Stimulated activated CD4-positive, alpha-beta T cell treated with anti-CD3 and anti-CD28 coated beads, TNF-alpha, amount 100 ng/mL, for 48 hours (primary cell): ENCODE measurements around the gene LYPD1.

ENCODE experiments used
- DNase-seq, 3 donors: peaks; one replicate each; pipeline ENCODE4 v3.0.0-alpha.2; 2020; ENCODE audit warnings: low read depth in 3 of 3

LYPD1 gene

DNA sequence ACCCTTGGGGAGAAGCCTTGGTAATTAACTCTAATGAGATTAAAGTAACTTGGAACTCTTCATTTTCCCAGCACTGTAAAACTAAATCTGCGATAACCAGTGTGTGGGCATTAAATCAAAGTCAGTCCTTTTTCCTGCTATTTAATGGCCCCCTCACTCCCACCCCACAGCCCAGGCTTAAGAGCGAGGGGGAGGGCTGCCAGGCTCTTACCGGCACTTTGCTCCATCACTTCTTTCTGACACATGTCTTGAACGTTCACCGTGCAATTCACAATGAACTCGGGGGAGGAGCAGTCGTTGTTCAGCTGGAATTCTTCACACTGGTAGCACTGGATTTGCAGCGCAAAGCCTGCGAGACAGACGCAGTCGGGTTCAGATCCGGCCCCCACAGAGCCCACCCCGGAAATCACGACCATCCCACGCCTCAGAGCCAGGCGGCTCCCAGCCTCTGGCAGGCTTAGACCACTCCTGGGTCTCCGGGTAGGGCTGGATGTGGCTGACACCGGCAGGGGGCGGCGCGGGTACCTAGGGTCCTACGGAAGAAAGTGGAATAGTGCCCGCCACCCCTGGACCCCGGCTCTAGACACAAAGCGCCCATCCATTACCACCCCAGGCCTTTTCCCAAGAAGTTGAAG lies 1.7 kb downstream of the LYPD1 start:
- no peak for DNase-seq

DNA sequence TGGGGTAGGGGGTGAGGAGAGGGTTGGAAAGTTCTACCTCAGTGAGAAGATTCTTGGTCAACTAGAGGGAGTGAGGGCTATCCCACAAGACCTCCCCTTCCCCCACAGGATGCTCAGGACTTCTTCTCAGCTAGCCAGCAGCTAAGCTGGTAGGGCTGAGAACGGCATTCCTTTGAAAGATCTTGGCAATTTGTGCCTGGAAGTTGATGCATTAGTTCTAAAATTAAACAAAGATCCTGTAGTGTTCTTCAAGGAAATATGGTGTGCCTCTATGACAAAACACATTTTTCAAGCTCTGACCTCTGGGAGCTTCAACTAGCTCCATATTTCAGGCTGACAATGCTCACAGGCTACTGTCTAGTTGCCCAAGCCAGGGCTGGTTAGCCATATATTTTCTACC lies 2.3 kb downstream of the LYPD1 start:
- no peak for DNase-seq

DNA sequence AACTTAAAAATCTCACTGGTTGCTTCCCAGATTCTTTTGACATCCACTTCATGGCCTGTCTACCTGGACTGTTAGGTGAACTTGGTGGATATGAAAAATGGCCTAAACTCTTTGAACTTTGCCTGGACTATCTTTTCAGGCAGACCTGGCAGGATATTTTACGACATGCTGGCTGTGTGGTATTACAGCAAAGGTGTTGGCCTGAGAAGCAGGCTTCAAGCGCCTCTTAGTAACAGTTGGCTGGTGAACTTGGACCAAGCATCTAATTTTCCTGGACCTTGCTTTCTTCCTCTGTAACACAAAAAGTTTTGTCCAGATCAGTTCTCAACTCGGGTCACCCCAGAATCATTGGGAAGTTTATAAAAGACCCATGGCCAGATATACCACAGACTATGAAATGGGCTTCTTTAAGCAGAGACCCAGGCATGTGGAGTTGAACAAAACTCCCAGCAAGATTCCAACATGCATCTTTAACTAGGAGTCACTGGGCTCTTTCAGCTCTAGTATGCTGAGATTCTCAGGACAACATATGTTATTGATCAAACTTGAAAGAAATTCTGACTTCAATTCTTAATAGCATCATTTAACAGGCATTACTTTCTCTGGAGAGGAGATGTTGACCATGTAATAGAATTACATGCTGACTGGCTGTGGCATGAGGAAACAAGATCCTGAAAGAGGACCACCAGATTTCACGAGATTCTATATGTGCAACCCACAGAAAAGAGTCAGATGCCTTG lies 4.4 kb downstream of the LYPD1 start:
- DNase-seq, result no peak

GRCh38 chr2:132664096-132664495 lies 5.9 kb downstream of the LYPD1 start:
- no peak for DNase-seq

- DNase-seq, result no peak
Observed at GRCh38 chr2:132662732-132663131, 7.3 kb downstream of the LYPD1 start.

DNA sequence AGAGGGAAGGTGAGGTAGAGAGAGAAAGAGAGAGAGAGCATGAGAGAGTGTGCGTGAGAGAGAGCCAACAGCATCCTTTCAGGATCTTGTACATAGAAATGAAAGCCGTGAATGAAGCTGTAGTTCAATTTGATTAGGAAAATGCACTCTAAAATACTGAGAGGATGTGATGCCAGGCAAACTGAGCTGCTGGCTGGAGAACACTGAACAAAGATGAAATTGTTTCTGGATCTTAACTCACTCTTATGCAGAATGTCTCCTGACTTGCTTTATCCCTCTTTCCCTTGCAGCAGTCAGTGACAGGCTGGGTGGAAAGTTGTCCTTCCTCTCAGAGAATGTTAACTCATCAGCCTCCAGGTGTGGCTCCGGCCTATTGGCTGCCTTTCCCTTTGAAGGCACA lies 10.7 kb downstream of the LYPD1 start:
- no peak for DNase-seq

GRCh38 chr2:132656266-132656975 lies 13.6 kb downstream of the LYPD1 start:
- DNase-seq, result no peak

DNA sequence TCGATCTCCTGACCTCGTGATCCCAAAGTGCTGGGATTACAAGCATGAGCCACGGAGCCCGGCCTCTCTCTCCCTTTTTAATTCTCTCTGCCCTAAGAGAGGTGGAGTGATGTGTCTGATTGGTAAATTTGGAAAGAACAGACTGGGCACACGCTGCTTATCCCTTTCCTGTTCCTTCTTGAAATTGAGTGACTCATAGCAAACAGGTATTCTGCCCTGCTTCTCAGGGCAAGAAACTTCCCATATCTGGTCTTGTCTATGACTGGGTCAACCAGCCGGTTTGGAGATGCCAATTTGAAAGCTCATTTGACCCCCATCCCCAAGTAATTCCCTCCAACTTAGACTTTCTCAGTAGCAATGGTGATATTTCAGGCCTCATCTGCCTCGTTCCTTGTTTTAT lies 15.0 kb downstream of the LYPD1 start:
- DNase-seq, result no peak

DNA sequence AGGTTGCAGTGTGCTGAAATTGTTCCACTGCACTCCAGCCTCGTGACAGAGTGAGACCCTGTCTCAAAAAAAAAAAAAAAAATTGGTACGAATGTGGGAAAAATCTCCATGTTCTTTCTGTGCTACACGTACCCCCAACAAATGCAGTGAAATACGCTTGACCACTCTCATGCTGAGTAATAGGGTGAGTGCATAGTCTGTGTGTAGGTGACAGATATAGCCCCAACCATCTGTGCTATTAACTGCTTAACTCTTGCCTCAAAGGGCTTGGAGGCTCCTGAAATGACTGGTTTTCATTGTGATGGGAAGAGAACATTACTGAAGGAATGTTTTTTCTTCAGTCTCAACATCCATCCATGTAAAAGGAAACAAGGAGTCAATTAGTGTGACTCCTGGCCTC lies 15.7 kb downstream of the LYPD1 start:
- DNase-seq, result no peak

GRCh38 chr2:132652474-132652873 lies 17.5 kb downstream of the LYPD1 start:
- DNase-seq, result no peak

- no peak for DNase-seq
Observed at GRCh38 chr2:132651115-132652045, 18.6 kb downstream of the LYPD1 start.

DNA sequence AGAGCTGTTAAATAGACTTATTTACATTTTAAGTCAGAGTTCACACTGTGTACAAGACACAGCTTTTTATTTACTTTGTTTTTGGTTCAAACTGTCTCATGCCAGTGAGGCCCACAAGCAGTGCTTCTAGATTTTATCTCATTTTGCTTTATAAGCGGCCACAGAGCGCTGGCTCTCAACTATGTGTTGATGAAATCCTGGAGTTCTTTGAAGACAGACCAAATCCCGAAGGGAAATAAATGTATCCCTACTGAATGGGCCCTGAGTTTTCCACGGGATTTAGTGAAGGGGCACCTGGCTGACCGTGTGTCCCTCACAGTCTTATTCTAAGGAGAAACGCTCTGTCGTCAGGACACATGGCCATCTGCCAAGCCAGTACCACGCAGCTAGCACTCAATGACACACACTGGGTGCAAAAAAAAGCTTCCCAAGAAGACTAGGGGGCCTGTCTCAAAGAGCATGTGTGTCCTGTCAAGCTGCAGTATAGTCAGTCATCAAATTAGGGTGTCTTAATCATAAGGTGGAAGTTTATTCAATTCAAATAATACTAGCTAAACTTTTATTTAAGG lies 23.4 kb downstream of the LYPD1 start:
- no peak for DNase-seq

DNA sequence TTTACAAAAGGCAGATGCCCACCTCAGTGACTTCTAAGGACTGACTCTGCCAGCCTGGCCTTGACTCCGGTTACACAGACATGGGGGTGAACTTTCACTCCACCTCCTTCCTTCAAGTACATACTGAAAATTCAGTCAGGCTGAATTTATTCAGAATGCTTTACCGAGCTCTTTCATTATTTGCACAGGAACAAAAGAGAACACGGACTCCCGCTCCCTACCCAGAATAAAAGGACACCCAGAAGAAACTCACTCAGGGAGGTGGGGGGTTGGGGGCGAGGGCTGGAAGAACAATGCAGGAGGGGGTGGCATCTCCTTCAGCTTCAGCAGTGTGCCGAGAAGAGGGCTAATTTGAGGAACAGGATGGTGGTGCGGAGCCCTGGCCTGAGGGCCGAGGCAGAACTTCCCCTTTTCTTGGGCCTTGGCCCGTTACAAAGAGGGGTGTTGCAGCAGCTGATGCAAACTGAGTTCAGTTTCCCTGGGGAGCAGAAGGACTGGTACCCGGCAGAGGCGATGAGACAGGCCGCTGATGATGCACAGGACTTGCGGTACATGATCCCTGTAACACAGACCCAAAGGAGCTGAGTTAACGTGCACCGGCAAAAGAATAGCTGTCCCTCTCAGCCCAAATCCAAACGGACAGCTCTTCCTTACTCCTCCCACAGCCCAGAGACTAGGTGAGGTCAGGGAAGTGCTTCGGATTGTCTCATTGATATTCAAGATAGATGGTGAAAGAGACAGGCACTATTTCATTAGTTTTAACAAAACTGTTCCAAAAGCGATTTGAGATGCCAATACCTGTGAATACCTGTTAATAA lies 24.1 kb downstream of the LYPD1 start:
- no peak for DNase-seq

GRCh38 chr2:132645176-132645575 lies 24.8 kb downstream of the LYPD1 start:
- DNase-seq, result no peak

DNA sequence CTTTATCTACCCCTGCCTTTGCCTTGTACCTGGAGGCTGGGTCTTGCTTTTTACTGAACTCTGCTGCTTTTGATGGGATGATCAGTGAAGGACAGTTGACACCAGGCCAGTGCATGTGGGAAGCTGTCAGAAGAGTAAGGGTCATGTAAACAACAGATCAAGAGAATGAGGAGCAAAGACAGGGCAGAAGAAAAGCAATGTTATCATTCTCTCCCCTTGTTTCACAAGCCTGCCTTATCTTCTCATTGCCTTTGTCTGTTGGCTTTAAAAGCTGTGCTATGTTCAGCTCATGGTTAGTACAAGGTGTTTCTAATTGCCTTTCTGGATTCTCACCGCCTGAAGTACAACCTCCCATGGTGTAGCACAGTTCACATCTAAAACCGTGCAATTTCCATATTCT lies 27.6 kb downstream of the LYPD1 start:
- DNase-seq, result no peak

- DNase-seq, result no peak
Observed at GRCh38 chr2:132641819-132642218, 28.2 kb downstream of the LYPD1 start.

DNA sequence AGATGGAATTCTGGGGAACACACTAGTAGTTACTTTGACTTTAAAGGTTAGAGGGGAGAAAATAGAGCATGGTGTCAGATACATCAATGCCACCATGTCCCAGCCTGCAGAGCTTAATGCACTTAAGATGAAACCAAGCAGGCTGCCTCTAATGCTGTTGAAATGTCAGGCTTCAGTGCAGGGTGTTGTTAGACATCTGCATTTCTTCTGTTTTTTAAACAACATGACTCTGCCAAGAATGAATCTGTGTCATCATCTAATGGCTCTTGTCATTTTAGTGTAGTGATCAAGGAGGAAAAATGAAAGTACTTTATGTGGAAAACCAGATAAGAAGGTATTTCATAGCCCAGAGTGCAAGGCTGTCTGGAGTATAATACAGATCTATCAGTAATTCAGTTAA lies 29.9 kb downstream of the LYPD1 start:
- no peak for DNase-seq

DNA sequence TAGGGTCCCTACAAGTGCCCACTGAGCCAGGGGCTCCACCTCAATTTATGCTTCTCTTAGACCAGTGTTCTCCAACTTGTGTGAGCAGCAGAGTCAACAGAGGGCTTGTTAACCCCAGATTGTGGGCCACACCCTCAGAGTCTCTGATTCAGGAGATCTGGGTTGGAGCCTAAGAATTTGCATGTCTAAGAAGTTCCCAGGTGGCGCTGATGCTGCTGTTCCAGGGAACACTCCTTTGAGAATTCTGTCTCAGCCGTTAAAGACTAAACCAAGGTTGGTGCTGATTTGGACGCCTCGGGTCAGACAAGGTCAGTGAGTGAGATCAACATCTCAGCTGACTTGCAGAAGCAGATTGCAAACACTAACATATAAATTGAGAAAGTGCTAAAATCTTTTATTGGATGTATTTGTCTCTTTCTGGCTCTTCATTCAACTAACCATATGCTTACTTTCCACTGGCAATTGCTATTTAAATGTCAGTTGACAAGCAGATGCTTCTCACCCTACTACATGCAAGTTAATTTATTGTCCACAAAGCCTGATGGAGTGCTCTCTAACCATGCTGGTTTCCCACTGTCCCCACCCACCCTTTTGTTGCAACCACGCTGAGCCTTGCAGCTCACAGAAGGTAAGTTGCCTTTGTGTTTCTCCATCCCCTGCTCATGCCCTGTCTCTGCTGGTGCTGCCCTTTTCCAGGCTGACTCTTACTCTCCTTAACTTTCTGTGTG lies 31.5 kb downstream of the LYPD1 start:
- no peak for DNase-seq

DNA sequence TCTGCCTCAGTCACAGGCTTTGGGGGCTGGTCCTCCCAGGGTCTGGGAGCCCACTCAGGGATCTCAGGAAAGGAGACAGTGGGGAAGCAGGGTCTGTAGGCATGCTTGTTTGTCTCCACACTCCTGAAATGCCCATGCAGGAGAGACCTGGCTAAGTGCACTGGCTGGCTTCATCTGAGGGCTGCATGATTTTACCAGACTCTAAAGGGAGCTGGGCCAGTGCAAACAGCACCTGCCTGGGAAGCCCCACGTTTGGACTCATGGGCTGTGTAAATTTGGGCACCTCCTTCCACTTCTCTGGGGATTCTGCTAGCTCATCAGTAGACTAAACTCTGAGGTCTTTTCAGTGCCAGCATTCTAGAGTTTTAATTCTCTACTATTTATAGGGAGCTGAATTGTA lies 33.7 kb downstream of the LYPD1 start:
- DNase-seq, result no peak

DNA sequence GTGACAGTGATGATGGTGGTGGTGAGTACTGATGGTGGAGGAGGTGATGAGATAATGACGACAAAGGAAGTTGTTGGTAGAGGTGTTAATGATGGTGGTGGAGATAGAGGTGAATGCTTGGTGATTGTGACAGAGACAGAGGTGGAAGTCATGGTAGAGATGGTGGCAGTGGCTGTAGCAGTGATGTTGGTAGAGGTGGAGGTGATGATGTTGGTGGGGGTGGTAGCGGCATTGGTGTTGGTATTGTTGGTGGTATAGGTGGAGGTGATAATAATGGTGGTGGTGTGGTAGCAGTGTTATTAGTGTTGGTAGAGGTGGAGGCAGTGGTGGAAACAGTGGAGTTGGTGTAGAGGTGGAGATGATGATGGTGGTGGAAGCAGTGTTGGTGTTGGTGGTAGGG lies 36.4 kb downstream of the LYPD1 start:
- DNase-seq, result no peak
